Activated T-helper 1 cell treated with Interleukin-2 at 50 U/mL for 16 hours (primary cell): ENCODE results near the gene B3GAT3.
"Not testable (repeated sequence)": the region's sequence is repeated elsewhere in the genome, so short reads cannot be mapped to it uniquely, and the experiment has no call there.

Source experiments
- DNase-seq: peaks from one replicate; pipeline ENCODE4 v3.0.0-alpha.2; 2020; ENCODE audit warnings: low read depth

B3GAT3 gene

GRCh38 chr11:62577046-62577714 is 44.6 kb downstream of the B3GAT3 start:
- no peak for DNase-seq

- DNase-seq = no peak
These were observed 45.9 kb downstream of the B3GAT3 start for GRCh38 chr11:62575837-62576236.

GRCh38 chr11:62575156-62575555 is 46.6 kb downstream of the B3GAT3 start:
- no peak for DNase-seq

- no peak for DNase-seq
These were observed 47.3 kb downstream of the B3GAT3 start for GRCh38 chr11:62574363-62575071.

GRCh38 chr11:62573592-62574362 is 48.0 kb downstream of the B3GAT3 start, which contains the start of gene EEF1G:
EEF1G (minus strand) TSS chr11:62573891; CDS start chr11:62573842, 49 bp downstream.
- peak; percentile 98 for DNase-seq

GRCh38 chr11:62573006-62573591 is 48.7 kb downstream of the B3GAT3 start:
- no peak for DNase-seq

GRCh38 chr11:62572431-62572830 is 49.4 kb downstream of the B3GAT3 start:
- no peak for DNase-seq

GRCh38 chr11:62571493-62571892 is 50.3 kb downstream of the B3GAT3 start:
- DNase-seq = not testable (repeated sequence)

- not testable (repeated sequence) for DNase-seq
These were observed 50.9 kb downstream of the B3GAT3 start for GRCh38 chr11:62570903-62571302.

- DNase-seq = no peak
These were observed 52.2 kb downstream of the B3GAT3 start for GRCh38 chr11:62569611-62570010.

- no peak for DNase-seq
These were observed 54.7 kb downstream of the B3GAT3 start for GRCh38 chr11:62567018-62567633.

- DNase-seq = no peak
These were observed 55.5 kb downstream of the B3GAT3 start for GRCh38 chr11:62566247-62566646.
